OCI-LY1 (cell line): ENCODE data around the gene ANKRD66.

ENCODE experiments used
- H2AFZ ChIP-seq: fragments of 200-600 bp; sonication (generic), shearing (Covaris generic); 2 replicates; pipeline ENCODE4 v1.6.0; 2014; ENCODE audit warnings: antibody characterized with exemption, mild to moderate bottlenecking, low read length
- H3F3A ChIP-seq: fragments of 200-600 bp; sonication (generic), shearing (Covaris generic); 2 replicates; pipeline ENCODE4 v1.6.0; 2014; ENCODE audit warnings: mild to moderate bottlenecking, antibody characterized with exemption, low read length, moderate library complexity; ENCODE audit not compliant: insufficient read depth
- H3K27ac ChIP-seq: fragments of 200-600 bp; sonication (generic); 2 replicates; pipeline ENCODE4 v1.5.1; 2014; ENCODE audit warnings: low read length, mixed run types, mild to moderate bottlenecking, low read depth; ENCODE audit not compliant: poor library complexity, severe bottlenecking
- H3K27me3 ChIP-seq: fragments of 200-600 bp; sonication (generic); 2 replicates; pipeline ENCODE4 v1.6.0; 2014; ENCODE audit warnings: antibody characterized with exemption, mild to moderate bottlenecking, low read length, moderate library complexity; ENCODE audit not compliant: insufficient read depth
- H3K36me3 ChIP-seq: fragments of 200-600 bp; sonication (generic); 2 replicates; pipeline ENCODE4 v1.6.1; 2014; ENCODE audit warnings: mild to moderate bottlenecking, antibody characterized with exemption, low read length, moderate library complexity, mixed read lengths; ENCODE audit not compliant: insufficient read depth
- H3K4me1 ChIP-seq: fragments of 200-600 bp; sonication (generic); 2 replicates; pipeline ENCODE4 v1.5.1; 2014; ENCODE audit warnings: mild to moderate bottlenecking, low read length, moderate library complexity; ENCODE audit not compliant: insufficient read depth, severe bottlenecking
- H3K4me2 ChIP-seq: fragments of 200-600 bp; sonication (generic), shearing (Covaris generic); 2 replicates; pipeline ENCODE4 v1.6.1; 2014; ENCODE audit warnings: low read length
- H3K4me3 ChIP-seq: fragments of 200-600 bp; sonication (generic); 2 replicates; pipeline ENCODE4 v1.5.1; 2014; ENCODE audit warnings: low read length, low read depth, mild to moderate bottlenecking, mixed read lengths; ENCODE audit not compliant: poor library complexity, severe bottlenecking
- H3K79me2 ChIP-seq: fragments of 200-600 bp; shearing (Covaris generic); 2 replicates; pipeline ENCODE4 v1.6.1; 2016; ENCODE audit warnings: mixed run types, low read length, mixed read lengths; ENCODE audit not compliant: insufficient read depth
- H3K9ac ChIP-seq: fragments of 200-600 bp; sonication (generic), shearing (Covaris generic); 2 replicates; pipeline ENCODE4 v1.6.1; 2014; ENCODE audit warnings: mild to moderate bottlenecking, low read length, mixed read lengths
- H3K9me2 ChIP-seq: fragments of 200-600 bp; sonication (generic), shearing (Covaris generic); 2 replicates; pipeline ENCODE4 v1.6.1; 2014; ENCODE audit warnings: low read depth, mild to moderate bottlenecking, low read length, mixed read lengths
- H3K9me3 ChIP-seq: fragments of 200-600 bp; shearing (Covaris generic); 2 replicates; pipeline ENCODE4 v1.6.1; 2014; ENCODE audit warnings: low read length, mixed read lengths
- H4K20me1 ChIP-seq: fragments of 200-600 bp; sonication (generic), shearing (Covaris generic); 2 replicates; pipeline ENCODE4 v1.6.0; 2016; ENCODE audit warnings: mild to moderate bottlenecking, low read length; ENCODE audit not compliant: insufficient read depth
- CTCF ChIP-seq: fragments of 200-600 bp; sonication (generic), shearing (Covaris generic); IDR thresholded peaks from 2 replicates; pipeline ENCODE4 v1.5.1; 2017; ENCODE audit warnings: mild to moderate bottlenecking, antibody characterized with exemption, low read length, moderate library complexity, mixed read lengths
- EZH2 ChIP-seq: fragments of 200-600 bp; sonication (generic), shearing (Covaris generic); IDR thresholded peaks from 2 replicates; pipeline ENCODE4 v1.8.0; 2017; ENCODE audit warnings: borderline replicate concordance, mixed run types, mild to moderate bottlenecking, antibody characterized with exemption, low read length, moderate library complexity, mixed read lengths

ANKRD66 gene

GRCh38 chr6:46755865-46756264 is 9.1 kb downstream of the ANKRD66 start:
- Histone ChIP-seq H2AFZ (no peak overlapping the region), H3F3A (no peaks in the 10 kb centered on the region), H3K9ac (no peak overlapping the region), H3K9me3 (no peaks in the 10 kb centered on the region), H3K4me2 (no peak overlapping the region), H3K79me2 (no peaks in the 10 kb centered on the region), H3K36me3 (no peaks in the 10 kb centered on the region), H3K4me1 (no peaks in the 10 kb centered on the region), H3K27ac (no peak overlapping the region), H3K9me2 (no peaks in the 10 kb centered on the region), H3K4me3 (no peak overlapping the region), H3K27me3 (no peaks in the 10 kb centered on the region), H4K20me1 (no peaks in the 10 kb centered on the region)
- no peak for TF ChIP-seq CTCF

- H2AFZ ChIP-seq = no peak overlapping the region
- H3F3A ChIP-seq = no peaks in the 10 kb centered on the region
- no peaks in the 10 kb centered on the region for H3K9me3 ChIP-seq
- H3K4me3 ChIP-seq = no peak overlapping the region
- H3K9ac ChIP-seq = no peak overlapping the region
- H3K9me2 ChIP-seq = no peaks in the 10 kb centered on the region
- no peaks in the 10 kb centered on the region for H3K79me2 ChIP-seq
- TF ChIP-seq CTCF (no peak), EZH2 (no peak)
- H4K20me1 ChIP-seq = no peaks in the 10 kb centered on the region
- no peak overlapping the region for H3K27ac ChIP-seq
- no peaks in the 10 kb centered on the region for H3K4me1 ChIP-seq
- H3K27me3 ChIP-seq = no peaks in the 10 kb centered on the region
- H3K4me2 ChIP-seq = no peak overlapping the region
- no peaks in the 10 kb centered on the region for H3K36me3 ChIP-seq
Measured at GRCh38 chr6:46756469-46757213, 9.9 kb downstream of the ANKRD66 start.

GRCh38 chr6:46757214-46757596 is 10.5 kb downstream of the ANKRD66 start:
- no peak overlapping the region for H3K9ac ChIP-seq
- no peaks in the 10 kb centered on the region for H3F3A ChIP-seq
- H3K79me2 ChIP-seq = no peaks in the 10 kb centered on the region
- H2AFZ ChIP-seq = no peak overlapping the region
- no peaks in the 10 kb centered on the region for H3K4me1 ChIP-seq
- no peak overlapping the region for H3K4me2 ChIP-seq
- no peaks in the 10 kb centered on the region for H3K9me3 ChIP-seq
- H3K27me3 ChIP-seq = no peaks in the 10 kb centered on the region
- H3K36me3 ChIP-seq = no peaks in the 10 kb centered on the region
- no peak overlapping the region for H3K27ac ChIP-seq
- H3K4me3 ChIP-seq = no peak overlapping the region
- no peaks in the 10 kb centered on the region for H3K9me2 ChIP-seq
- no peaks in the 10 kb centered on the region for H4K20me1 ChIP-seq
- TF ChIP-seq EZH2 (no peak), CTCF (no peak)
